B cell (primary cell): ENCODE measurements around the gene ASPHD1.

Source experiments
- EZH2 ChIP-seq: IDR thresholded peaks from 2 replicates; pipeline ENCODE4 v1.6.1; 2012; ENCODE audit warnings: borderline replicate concordance, low read depth, mild to moderate bottlenecking, moderate library complexity, low read length; ENCODE audit not compliant: insufficient read depth, poor library complexity, severe bottlenecking
- TF ChIP-seq, protein P1 (sequence below): fragments of 200-600 bp; IDR thresholded peaks from one replicate; pipeline ENCODE4 v1.8.0; 2022; ENCODE audit warnings: antibody characterized with exemption, mild to moderate bottlenecking

DNA sequence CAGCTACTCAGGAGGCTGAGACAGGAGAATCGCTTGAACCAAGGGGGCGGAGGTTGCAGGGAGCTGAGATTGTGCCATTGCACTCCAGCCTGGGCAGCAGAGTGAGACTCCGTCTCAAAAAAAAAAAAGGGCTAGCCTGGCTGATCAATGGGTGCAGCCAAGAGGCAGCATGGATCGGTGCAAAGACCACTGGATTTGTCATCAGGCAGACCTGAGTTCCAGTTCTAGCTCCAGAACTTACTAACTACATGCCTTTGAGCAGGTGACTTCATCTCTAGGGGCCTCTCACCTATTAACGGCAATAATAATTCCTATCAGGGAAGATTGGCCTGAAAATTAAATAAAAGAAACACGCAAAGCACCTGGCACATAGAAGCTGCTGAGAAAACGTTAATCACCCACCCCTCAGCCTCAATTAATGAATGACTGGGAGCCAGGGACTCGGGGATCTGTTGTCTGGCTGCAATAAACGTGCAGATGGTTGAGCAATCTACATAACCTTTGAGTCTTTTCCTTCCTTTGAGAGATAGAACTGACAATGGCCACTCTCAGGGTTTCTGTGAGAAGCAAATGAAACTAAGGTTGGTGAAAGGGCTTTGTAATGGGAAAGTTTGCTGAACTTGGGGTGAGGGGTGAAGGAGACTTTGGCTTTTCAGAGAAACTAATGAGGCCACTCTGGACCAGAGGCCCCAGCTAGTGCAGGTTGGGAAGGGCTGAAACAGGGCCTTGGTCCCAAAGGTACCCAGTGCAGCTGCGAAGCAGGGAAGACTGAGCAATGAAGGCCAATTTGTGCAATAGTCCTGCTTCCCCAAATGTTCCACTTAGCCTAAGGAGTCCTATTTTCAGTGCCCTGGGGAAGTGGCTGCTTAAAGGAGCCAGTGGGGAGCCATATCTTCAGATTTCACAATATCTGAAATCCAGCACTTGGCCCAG lies 8.5 kb upstream of the ASPHD1 start:
- TF ChIP-seq, protein P1, sequence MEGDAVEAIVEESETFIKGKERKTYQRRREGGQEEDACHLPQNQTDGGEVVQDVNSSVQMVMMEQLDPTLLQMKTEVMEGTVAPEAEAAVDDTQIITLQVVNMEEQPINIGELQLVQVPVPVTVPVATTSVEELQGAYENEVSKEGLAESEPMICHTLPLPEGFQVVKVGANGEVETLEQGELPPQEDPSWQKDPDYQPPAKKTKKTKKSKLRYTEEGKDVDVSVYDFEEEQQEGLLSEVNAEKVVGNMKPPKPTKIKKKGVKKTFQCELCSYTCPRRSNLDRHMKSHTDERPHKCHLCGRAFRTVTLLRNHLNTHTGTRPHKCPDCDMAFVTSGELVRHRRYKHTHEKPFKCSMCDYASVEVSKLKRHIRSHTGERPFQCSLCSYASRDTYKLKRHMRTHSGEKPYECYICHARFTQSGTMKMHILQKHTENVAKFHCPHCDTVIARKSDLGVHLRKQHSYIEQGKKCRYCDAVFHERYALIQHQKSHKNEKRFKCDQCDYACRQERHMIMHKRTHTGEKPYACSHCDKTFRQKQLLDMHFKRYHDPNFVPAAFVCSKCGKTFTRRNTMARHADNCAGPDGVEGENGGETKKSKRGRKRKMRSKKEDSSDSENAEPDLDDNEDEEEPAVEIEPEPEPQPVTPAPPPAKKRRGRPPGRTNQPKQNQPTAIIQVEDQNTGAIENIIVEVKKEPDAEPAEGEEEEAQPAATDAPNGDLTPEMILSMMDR = no peak
- TF ChIP-seq EZH2 = no peak
